Glutamatergic neuron (in vitro differentiated cells): ENCODE results near the gene CAMK2B. TPM values are rescaled to one million over a fixed set of nuclear protein-coding genes. Genes with fewer than 3 reads are reported as not detected.

Experiments
- DNase-seq: peaks from one replicate; pipeline ENCODE4 v3.0.0; 2022
- H3K27ac Mint-ChIP-seq: one replicate; pipeline ENCODE4 v1.8.0; 2020; ENCODE audit warnings: mild to moderate bottlenecking, mixed read lengths, inconsistent platforms; ENCODE audit not compliant: unreplicated experiment
- H3K27me3 Mint-ChIP-seq: one replicate; pipeline ENCODE4 v1.8.0; 2020; ENCODE audit warnings: mild to moderate bottlenecking, moderate library complexity, mixed read lengths, inconsistent platforms; ENCODE audit not compliant: unreplicated experiment
- H3K36me3 Mint-ChIP-seq: one replicate; pipeline ENCODE4 v1.8.0; 2020; ENCODE audit warnings: mild to moderate bottlenecking, mixed read lengths, inconsistent platforms; ENCODE audit not compliant: unreplicated experiment
- H3K4me1 Mint-ChIP-seq: one replicate; pipeline ENCODE4 v1.8.0; 2020; ENCODE audit warnings: mild to moderate bottlenecking, low read depth, mixed read lengths, inconsistent platforms; ENCODE audit not compliant: unreplicated experiment
- H3K4me3 Mint-ChIP-seq: one replicate; pipeline ENCODE4 v1.8.0; 2020; ENCODE audit warnings: mild to moderate bottlenecking, mixed read lengths, inconsistent platforms; ENCODE audit not compliant: unreplicated experiment
- H3K9me3 Mint-ChIP-seq: one replicate; pipeline ENCODE4 v1.8.0; 2020; ENCODE audit warnings: mild to moderate bottlenecking, moderate library complexity, mixed read lengths, inconsistent platforms; ENCODE audit not compliant: unreplicated experiment
- total RNA-seq: library from RNA; stranded (reverse); fragmentation: NEBNext Ultra II Directional; extraction: Animal tissue kit (Norgen Biotek cat#: 25700); gene quantifications from one replicate; pipeline ENCODE4 v1.2.1, GENCODE V29; 2021; ENCODE audit not compliant: unreplicated experiment
- TF ChIP-seq, protein P1 (sequence below): fragments of 200-600 bp; sonication (generic); IDR thresholded peaks from one replicate; pipeline ENCODE4 v1.5.0; 2021; ENCODE audit not compliant: partially characterized antibody, unreplicated experiment

Gene CAMK2B
- total RNA-seq, 1 donor from 2014 or later = 55.1 TPM

DNA sequence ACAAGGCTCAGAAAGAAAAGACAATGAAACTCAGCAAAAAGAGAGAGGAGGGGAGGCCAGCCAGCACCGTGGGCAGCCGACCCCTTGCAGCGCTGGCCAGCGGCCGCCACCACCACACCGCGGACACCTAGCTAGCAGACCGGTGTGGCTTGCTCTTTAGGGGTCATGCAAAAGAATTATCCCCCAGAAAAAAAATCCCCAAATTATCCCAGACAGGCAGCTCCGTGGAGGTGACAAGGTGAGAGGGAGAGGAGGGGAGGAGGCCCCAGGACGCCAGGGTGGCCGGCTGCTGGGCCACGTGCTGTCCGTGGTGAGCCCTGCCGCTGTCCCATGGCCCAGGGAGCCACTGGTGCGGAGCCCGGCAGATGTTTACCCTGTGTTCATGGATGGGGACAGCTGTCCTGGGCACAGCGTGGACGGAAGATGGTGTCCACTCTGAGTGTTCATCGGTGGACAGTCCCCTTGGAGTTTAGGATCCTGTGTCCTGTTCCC, 108.1 kb downstream of the CAMK2B start:
- Mint-ChIP-seq H3K36me3 (no peaks in the 10 kb centered on the region), H3K27ac (peak overlapping the region; percentile 70), H3K9me3 (peaks cover 12% of the 10 kb centered on the region), H3K4me1 (peaks cover 22% of the 10 kb centered on the region), H3K27me3 (peaks cover 10% of the 10 kb centered on the region), H3K4me3 (no peak overlapping the region)
- DNase-seq = peak; percentile 19
- TF ChIP-seq, protein P1, sequence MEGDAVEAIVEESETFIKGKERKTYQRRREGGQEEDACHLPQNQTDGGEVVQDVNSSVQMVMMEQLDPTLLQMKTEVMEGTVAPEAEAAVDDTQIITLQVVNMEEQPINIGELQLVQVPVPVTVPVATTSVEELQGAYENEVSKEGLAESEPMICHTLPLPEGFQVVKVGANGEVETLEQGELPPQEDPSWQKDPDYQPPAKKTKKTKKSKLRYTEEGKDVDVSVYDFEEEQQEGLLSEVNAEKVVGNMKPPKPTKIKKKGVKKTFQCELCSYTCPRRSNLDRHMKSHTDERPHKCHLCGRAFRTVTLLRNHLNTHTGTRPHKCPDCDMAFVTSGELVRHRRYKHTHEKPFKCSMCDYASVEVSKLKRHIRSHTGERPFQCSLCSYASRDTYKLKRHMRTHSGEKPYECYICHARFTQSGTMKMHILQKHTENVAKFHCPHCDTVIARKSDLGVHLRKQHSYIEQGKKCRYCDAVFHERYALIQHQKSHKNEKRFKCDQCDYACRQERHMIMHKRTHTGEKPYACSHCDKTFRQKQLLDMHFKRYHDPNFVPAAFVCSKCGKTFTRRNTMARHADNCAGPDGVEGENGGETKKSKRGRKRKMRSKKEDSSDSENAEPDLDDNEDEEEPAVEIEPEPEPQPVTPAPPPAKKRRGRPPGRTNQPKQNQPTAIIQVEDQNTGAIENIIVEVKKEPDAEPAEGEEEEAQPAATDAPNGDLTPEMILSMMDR = no peak

DNA sequence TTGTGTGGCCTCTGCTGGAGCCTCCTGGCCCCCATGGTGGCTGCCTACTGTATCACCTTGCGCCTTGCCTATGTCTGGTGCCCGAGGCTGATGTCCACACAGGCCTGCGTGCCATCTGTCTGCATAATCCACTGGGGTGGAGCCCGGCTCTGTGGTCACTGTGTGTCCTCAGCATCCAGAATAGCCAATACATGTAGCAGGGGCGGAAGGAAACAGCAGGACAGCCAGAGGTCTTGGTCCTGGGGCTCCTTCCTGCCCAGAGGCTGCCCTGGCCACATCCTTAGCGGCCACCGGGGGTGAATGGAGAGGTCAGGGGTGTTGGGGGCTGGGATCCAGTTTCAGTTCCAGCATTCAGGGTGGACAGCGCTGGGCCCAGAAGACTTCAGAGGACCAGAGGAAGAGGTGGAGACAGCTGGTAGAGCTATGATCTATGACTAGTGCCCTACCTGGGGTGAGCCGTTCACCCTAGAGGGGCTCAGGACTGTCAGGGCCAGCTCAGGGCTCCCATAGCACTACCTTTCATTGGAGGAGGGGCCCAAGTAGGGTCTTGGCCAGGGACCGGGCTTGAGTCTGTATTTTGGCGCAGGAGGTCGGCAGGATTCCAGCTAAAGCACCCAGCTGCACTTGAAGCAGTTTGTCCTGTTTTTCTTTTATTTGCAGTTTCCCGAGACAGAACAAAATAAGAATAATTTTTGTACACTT, 108.7 kb downstream of the CAMK2B start:
- Mint-ChIP-seq H3K27me3 (peaks cover 8% of the 10 kb centered on the region), H3K9me3 (peaks cover 12% of the 10 kb centered on the region), H3K27ac (peak overlapping the region; percentile 70), H3K4me1 (peaks cover 17% of the 10 kb centered on the region), H3K4me3 (no peak overlapping the region), H3K36me3 (no peaks in the 10 kb centered on the region)
- peak; percentile 20 for DNase-seq
- TF ChIP-seq, protein P1 = no peak

DNA sequence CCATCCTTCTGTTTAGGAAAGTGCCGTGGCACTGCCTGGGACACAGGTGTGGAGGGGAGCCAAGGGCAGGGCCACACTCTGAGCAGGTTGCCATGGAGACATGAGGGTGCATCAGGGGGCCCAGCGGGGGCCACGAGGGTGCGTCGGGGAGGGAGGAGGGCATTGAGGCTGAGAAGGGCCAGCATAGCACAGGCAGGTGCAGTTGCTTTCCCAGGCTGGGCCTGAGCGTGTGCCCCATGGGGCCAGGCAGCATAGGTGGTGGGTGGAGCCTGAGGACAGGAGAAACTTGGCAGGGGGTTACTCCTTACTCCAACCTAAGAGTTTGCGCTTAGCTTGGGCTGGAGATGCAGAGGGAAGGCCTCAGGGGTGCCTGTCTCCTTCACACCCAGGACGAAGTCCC, 109.4 kb downstream of the CAMK2B start:
- Mint-ChIP-seq H3K27ac (peak overlapping the region; percentile 28), H3K9me3 (peaks cover 14% of the 10 kb centered on the region), H3K27me3 (peaks cover 9% of the 10 kb centered on the region), H3K36me3 (no peaks in the 10 kb centered on the region), H3K4me3 (no peak overlapping the region), H3K4me1 (peaks cover 18% of the 10 kb centered on the region)
- TF ChIP-seq, protein P1 = no peak
- DNase-seq = no peak

DNA sequence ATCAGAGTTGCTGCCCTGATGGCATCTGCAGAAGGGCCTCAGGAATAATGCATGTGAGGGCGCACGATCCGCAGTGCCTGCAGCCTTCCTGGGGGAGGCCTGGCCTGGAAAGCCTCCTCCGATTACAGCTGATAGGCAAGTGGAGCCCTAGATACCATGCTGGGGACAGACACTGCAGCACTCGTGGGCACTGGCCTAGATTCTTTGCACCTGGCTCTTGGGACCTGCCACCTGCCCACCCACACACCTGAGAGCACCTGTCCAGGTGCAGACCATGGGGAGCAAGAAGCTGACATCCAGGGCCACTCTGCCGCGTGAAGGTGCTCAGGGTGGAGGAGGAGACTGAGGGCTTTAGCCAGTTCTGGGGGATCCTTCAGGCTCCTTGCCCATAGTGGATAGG, 109.9 kb downstream of the CAMK2B start:
- DNase-seq = no peak
- Mint-ChIP-seq H3K4me3 (no peak overlapping the region), H3K27me3 (peaks cover 8% of the 10 kb centered on the region), H3K27ac (peak overlapping the region; percentile 28), H3K36me3 (no peaks in the 10 kb centered on the region), H3K9me3 (peaks cover 14% of the 10 kb centered on the region), H3K4me1 (peaks cover 18% of the 10 kb centered on the region)
- TF ChIP-seq, protein P1 = no peak

DNA sequence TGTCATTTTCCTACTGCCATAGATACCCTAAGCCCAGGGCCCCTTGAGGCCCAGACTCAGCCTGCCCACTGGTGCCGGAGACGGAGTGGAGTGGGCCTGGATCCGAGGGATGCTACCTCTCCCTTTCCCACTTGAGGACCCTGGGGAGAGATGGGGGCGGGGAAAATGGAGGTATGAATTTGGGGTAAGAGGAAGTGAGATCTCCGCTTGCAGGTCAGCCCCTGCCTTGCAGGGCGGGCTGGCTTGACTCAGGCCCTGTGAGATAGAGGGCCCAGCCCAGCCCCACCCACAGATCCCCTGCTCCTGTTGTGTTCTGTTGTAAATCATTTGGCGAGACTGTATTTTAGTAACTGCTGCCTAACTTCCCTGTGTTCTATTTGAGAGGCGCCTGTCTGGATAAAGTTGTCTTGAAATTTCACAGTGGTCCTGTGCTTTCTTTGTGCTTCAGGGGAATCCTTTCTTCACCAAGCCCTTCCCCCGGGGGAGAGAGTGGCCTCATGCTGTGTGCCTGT, 111.5 kb downstream of the CAMK2B start:
- DNase-seq = no peak
- peaks cover 7% of the 10 kb centered on the region for H3K27me3 Mint-ChIP-seq
- TF ChIP-seq, protein P1 = no peak
- peaks cover 11% of the 10 kb centered on the region for H3K9me3 Mint-ChIP-seq
- H3K27ac Mint-ChIP-seq = peak overlapping the region; percentile 71
- H3K4me1 Mint-ChIP-seq = peaks cover 18% of the 10 kb centered on the region
- H3K36me3 Mint-ChIP-seq = no peaks in the 10 kb centered on the region
- peak overlapping the region; percentile 11 for H3K4me3 Mint-ChIP-seq
